Tibial nerve (tissue), 4 donors: ENCODE results near the gene GCFC2. TPM values are rescaled to one million over a fixed set of nuclear protein-coding genes. Genes with fewer than 3 reads are reported as not detected.

Source experiments
- DNase-seq, 2 donors: peaks; one replicate each; pipeline ENCODE4 v3.0.0-alpha.2; 2019; ENCODE audit warnings: low spot score in 2 of 2
- H3K27ac ChIP-seq, 4 donors: fragments of 200-600 bp; sonication (generic) in 3 of 4; one replicate each; pipeline ENCODE4 v1.5.1; 2017 to 2019; ENCODE audit warnings: mild to moderate bottlenecking in 1 of 4
- H3K27me3 ChIP-seq, 2 donors: fragments of 200-600 bp; sonication (generic) in 1 of 2; one replicate each; pipeline versions ENCODE4 v1.5.1 to v1.6.0; 2017 to 2019
- H3K36me3 ChIP-seq, 3 donors: fragments of 200-600 bp; sonication (generic); one replicate each; pipeline ENCODE4 v1.5.1; 2018 to 2019
- H3K4me1 ChIP-seq, 4 donors: fragments of 200-600 bp; sonication (generic) in 3 of 4; one replicate each; pipeline ENCODE4 v1.5.1; 2017 to 2019
- H3K4me3 ChIP-seq, 4 donors: fragments of 200-600 bp; sonication (generic) in 3 of 4; one replicate each; pipeline ENCODE4 v1.5.1; 2017 to 2019; ENCODE audit warnings: mild to moderate bottlenecking in 1 of 4, moderate library complexity in 1 of 4
- H3K9me3 ChIP-seq, 4 donors: fragments of 200-600 bp; sonication (generic) in 3 of 4; one replicate each; pipeline ENCODE4 v1.5.1; 2017 to 2019
- CTCF ChIP-seq, 5 experiments: fragments of 200-600 bp in 3 of 5; fragments of 450-650 bp in 2 of 5; sonication (generic) in 3 of 5; IDR thresholded peaks; one replicate each; pipeline ENCODE4 v1.5.1; 2016 to 2019; ENCODE audit warnings: antibody characterized with exemption in 5 of 5, mild to moderate bottlenecking in 3 of 5, moderate library complexity in 2 of 5
- EP300 ChIP-seq, 2 donors: sonication (generic); formaldehyde crosslinking; IDR thresholded peaks; one replicate each; pipeline ENCODE4 v1.6.1; 2017; ENCODE audit warnings: antibody characterized with exemption in 2 of 2, mild to moderate bottlenecking in 1 of 2
- POLR2A ChIP-seq, 2 donors: fragments of 450-650 bp; IDR thresholded peaks; one replicate each; pipeline ENCODE4 v1.6.1; 2017; ENCODE audit warnings: antibody characterized with exemption in 2 of 2, mild to moderate bottlenecking in 2 of 2, moderate library complexity in 2 of 2
- WGBS, 2 donors: methylation state at CpG; one replicate each; pipeline ENCODE4 v1.1.5; 2018; 5-methylcytosine and 5-hydroxymethylcytosine counted together
- total RNA-seq, 4 donors: library from RNA; depleted of rRNA; stranded (reverse); fragments of >200 nt; gene quantifications; one replicate each; pipeline ENCODE4 v1.1.0, GENCODE V29; 2016

GCFC2 gene
- total RNA-seq: 10 to 100 TPM; 30.6 to 75.6 (median 45.3) TPM

- no peaks in the 10 kb centered on the region for H3K9me3 ChIP-seq
- peaks cover 0 to 7% (median 0%) of the 10 kb centered on the region in 3 donors for H3K36me3 ChIP-seq
- DNase-seq: peak; percentile 76 to 78
- peak within 1 kb of the TSS; percentile 85 to 91 (median 89) for H3K27ac ChIP-seq
- H3K4me1 ChIP-seq: peaks cover 0 to 34% (median 12%) of the 10 kb centered on the region in 4 donors
- peak within 1 kb of the TSS; percentile 78 to 96 (median 84) for H3K4me3 ChIP-seq
- 1 to 3% methylated on average over 26 to 36 of the region's 66 CpGs for WGBS, 2 donors
- no peaks in the 10 kb centered on the region for H3K27me3 ChIP-seq
- TF ChIP-seq POLR2A (IDR thresholded peaks at IDR 0.05): peak in 1 of 2 donors; percentile 63
- peak; percentile 35 to 71 (median 48) for TF ChIP-seq CTCF (IDR thresholded peaks at IDR 0.05)
- TF ChIP-seq EP300 (IDR thresholded peaks at IDR 0.05): peak in 1 of 2 donors; percentile 71
Measured at GRCh38 chr2:75710577-75711253, at the start of gene GCFC2. Gene GCFC2 (minus strand): TSS chr2:75710915. CDS start chr2:75710855, 60 bp downstream.

- 67 to 71% methylated on average over 1 of the region's 1 CpG for WGBS, 2 donors
- H3K27me3 ChIP-seq: no peaks in the 10 kb centered on the region
- no peak overlapping the region for H3K27ac ChIP-seq
- no peaks in the 10 kb centered on the region for H3K36me3 ChIP-seq
- H3K4me3 ChIP-seq: no peak overlapping the region
- no peaks in the 10 kb centered on the region for H3K4me1 ChIP-seq
- peaks cover 0 to under 1% (median 0%) of the 10 kb centered on the region in 4 donors for H3K9me3 ChIP-seq
- TF ChIP-seq CTCF (IDR thresholded peaks at IDR 0.05) (no peak), EP300 (IDR thresholded peaks at IDR 0.05) (no peak), POLR2A (IDR thresholded peaks at IDR 0.05) (no peak)
- no peak for DNase-seq
Measured at GRCh38 chr2:75752828-75753227, 42.1 kb upstream of the GCFC2 start.

GRCh38 chr2:75751824-75752468, 41.2 kb upstream of the GCFC2 start:
- no peaks in the 10 kb centered on the region for H3K4me1 ChIP-seq
- H3K4me3 ChIP-seq: no peak overlapping the region
- no peak for DNase-seq
- 62 to 64% methylated on average over 5 of the region's 5 CpGs for WGBS, 2 donors
- H3K9me3 ChIP-seq: no peaks in the 10 kb centered on the region
- TF ChIP-seq CTCF (IDR thresholded peaks at IDR 0.05) (no peak), EP300 (IDR thresholded peaks at IDR 0.05) (no peak), POLR2A (IDR thresholded peaks at IDR 0.05) (no peak)
- no peak overlapping the region for H3K27ac ChIP-seq
- H3K36me3 ChIP-seq: no peaks in the 10 kb centered on the region
- H3K27me3 ChIP-seq: no peaks in the 10 kb centered on the region

- TF ChIP-seq CTCF (IDR thresholded peaks at IDR 0.05) (no peak), POLR2A (IDR thresholded peaks at IDR 0.05) (no peak), EP300 (IDR thresholded peaks at IDR 0.05) (no peak)
- Histone ChIP-seq H3K9me3 (no peaks in the 10 kb centered on the region), H3K27ac (no peak overlapping the region), H3K27me3 (no peaks in the 10 kb centered on the region), H3K36me3 (no peaks in the 10 kb centered on the region), H3K4me1 (no peaks in the 10 kb centered on the region), H3K4me3 (no peak overlapping the region)
- no peak for DNase-seq
- WGBS, 2 donors: 94% methylated on average over 4 of the region's 4 CpGs
Measured at GRCh38 chr2:75751360-75751759, 40.6 kb upstream of the GCFC2 start.

- no peak overlapping the region for H3K27ac ChIP-seq
- no peak overlapping the region for H3K4me3 ChIP-seq
- 80 to 93% methylated on average over 1 of the region's 1 CpG for WGBS, 2 donors
- TF ChIP-seq CTCF (IDR thresholded peaks at IDR 0.05) (no peak), EP300 (IDR thresholded peaks at IDR 0.05) (no peak), POLR2A (IDR thresholded peaks at IDR 0.05) (no peak)
- no peaks in the 10 kb centered on the region for H3K27me3 ChIP-seq
- no peaks in the 10 kb centered on the region for H3K4me1 ChIP-seq
- no peaks in the 10 kb centered on the region for H3K36me3 ChIP-seq
- peaks cover 0 to 4% (median 0%) of the 10 kb centered on the region in 4 donors for H3K9me3 ChIP-seq
- no peak for DNase-seq
Measured at GRCh38 chr2:75737961-75738360, 27.2 kb upstream of the GCFC2 start.
